HG02870 (cell line): Measurements from ENCODE around the gene FIZ1.
"Not testable (repeated sequence)": the region's sequence is repeated elsewhere in the genome, so short reads cannot be mapped to it uniquely, and the experiment has no call there.

ENCODE experiments used
- ATAC-seq: cut with Tn5 transposase; IDR thresholded peaks from one replicate; pipeline ENCODE4 v1.9.1; 2021; ENCODE audit warnings: mild to moderate bottlenecking, moderate library complexity; ENCODE audit not compliant: unreplicated experiment

FIZ1 gene

GRCh38 chr19:55596304-55596703, 3.0 kb downstream of the FIZ1 start:
- ATAC-seq: no peak

- ATAC-seq: no peak
These were observed 4.2 kb downstream of the FIZ1 start for GRCh38 chr19:55594996-55595545.

GRCh38 chr19:55593096-55593772, 6.1 kb downstream of the FIZ1 start:
- no peak for ATAC-seq

- no peak for ATAC-seq
These were observed 6.8 kb downstream of the FIZ1 start for GRCh38 chr19:55592391-55593090.

DNA sequence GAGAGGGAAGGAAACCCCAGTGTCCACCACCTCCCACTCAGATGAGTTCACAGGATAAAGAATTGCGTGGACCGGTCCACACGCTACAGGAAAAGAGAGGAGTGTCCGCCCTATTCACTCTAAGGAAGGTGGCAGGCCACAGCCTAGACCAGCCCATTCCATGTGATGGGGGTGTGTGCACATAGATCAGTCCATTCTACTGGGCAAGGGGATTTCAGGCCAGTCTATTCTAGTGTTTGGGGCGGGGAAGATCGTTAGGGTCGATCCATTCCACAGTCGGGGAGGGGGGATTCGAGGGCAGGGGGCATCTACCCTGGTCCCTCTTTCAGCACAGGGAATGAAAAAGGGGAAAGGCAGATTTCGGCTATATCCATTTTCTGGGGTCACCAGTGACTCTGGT, 7.8 kb downstream of the FIZ1 start:
- ATAC-seq: no peak

DNA sequence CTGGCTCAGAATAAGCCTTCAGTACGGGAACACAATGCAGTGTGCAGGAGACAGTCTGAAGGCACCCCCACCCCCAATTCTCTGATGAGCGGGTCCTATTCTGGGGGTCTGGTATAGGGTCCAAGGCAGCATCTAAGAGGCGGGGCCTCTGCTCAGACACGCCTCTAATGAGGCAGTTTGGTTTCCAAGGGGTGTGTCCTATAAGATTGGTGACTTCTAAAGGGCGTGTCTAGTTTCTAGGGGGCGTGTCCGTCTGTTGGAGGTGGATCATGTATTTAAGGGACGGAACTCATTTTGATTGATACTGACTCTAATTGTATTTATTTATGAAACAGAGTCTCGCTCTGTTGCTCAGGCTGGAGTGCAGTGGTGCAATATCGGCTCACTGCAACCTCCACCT, 8.7 kb downstream of the FIZ1 start:
- ATAC-seq: no peak

- ATAC-seq: no peak
These were observed 9.2 kb downstream of the FIZ1 start for GRCh38 chr19:55590109-55590508.

DNA sequence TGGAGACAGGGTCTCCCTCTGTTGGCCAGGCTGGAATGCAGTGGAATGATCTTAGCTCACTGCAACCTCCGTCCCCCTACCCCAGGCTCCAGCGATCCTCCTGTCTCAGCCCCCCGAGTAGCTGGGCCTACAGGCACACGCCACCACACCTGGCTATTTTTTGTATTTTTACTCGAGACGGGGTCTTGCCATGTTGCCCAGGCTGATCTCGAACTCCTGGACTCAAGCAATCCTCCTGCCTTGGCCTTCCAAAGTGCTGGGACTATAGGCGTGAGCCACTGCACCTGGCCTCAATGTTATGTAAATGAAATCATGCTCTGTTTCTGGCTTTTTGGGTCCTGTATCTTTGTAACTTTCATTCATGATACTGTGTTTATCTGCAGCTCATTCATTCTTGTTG, 10.6 kb downstream of the FIZ1 start:
- ATAC-seq: no peak

GRCh38 chr19:55586976-55587668, 12.2 kb downstream of the FIZ1 start:
- peak; percentile 78 for ATAC-seq

DNA sequence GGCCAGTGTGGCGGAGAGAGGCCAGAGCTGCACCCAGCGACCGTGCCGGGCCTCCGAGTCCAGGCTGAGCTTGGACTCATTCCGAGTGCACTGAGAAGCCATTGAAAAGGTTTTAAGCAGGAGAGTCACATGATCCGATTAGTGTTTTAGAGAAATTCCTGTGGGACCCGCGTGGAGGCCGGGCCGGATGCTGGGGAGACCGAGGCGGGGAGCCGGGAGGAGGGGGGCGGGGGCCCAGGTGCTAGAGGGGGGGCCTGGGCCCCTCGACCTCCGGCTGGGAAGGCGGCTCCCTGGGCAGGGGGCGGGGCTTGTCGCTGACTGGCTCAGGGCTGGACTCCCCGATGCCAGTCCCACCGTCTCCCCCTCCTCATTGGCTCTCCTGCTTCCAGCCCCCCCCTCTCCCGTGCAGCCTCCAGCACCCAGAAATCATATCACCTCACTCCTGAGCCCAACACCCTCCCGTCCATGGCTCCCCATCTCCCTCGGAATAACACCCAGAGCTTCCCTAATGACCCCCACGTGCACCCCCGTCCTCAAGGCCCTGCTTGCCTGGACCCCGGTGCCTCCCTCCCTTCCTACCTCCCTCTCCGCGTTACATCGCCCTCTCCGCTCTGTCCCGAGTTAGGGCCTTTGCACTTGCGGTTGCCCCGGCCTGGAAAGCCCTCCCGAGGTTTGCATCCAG, 13.5 kb downstream of the FIZ1 start:
- ATAC-seq: no peak

DNA sequence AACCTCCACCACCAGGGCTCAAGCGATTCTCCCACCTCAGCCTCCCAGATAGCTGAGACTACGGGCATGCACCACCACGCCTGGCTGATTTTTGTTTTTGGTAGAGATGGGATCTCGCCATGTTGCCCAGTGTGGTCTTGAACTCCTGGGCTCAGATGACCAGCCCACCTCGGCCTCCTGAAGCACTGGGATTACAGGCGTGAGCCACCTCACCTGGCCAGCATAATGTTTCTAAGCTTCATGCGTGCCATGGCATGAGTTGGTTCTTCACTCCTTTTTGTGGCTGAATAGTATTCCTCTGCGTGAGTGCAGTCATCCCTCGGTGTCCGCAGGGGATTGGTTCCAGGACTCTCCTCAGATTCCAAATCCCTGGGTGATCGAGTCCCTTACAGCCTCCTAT, 14.4 kb downstream of the FIZ1 start:
- ATAC-seq: no peak

DNA sequence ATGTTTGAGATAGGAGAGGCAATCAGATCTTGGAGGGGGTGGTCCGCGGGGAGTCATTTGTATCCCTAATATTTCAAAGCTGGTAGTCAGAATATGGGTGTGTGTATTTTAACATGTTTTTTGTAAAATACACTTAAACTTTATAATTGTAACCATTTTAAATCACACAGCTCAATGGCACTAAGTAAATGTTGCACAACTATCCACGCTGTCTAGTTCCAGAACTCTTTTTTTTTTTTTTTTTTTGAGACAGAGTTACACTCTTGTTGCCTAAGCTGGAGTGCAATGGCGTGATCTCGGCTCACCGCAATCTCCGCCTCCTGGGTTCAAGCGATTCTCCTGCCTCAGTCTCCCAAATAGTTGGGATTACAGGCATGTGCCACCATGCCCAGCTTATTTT, 15.4 kb downstream of the FIZ1 start:
- ATAC-seq: not testable (repeated sequence)

GRCh38 chr19:55582284-55582683, 17.0 kb downstream of the FIZ1 start:
- ATAC-seq: not testable (repeated sequence)

DNA sequence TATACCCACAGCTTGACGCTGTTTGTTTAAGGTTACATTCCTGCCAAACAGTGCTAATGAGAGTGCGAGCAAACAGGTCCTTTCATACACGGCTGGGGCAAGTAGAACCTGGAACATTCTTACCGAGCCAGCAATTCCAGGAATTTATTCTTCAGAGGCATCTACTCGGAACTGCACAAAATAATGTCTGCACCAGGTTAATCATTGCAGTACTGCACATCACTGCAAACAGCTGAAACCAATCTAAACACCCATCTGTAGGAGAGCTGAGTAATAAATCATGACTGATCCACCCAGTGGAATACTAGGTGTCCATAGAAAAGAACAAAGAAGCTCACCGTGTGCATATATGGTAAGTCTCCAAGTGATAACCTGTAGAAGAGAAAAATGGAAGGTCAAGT, 17.5 kb downstream of the FIZ1 start:
- no peak for ATAC-seq

- ATAC-seq: no peak
These were observed 18.0 kb downstream of the FIZ1 start for GRCh38 chr19:55581145-55581822.

- no peak for ATAC-seq
These were observed 18.6 kb downstream of the FIZ1 start, which contains the start of gene ZNF579 for GRCh38 chr19:55580628-55581144. Gene ZNF579 (minus strand): TSS chr19:55580848. CDS start chr19:55579639, 1,209 bp downstream.

DNA sequence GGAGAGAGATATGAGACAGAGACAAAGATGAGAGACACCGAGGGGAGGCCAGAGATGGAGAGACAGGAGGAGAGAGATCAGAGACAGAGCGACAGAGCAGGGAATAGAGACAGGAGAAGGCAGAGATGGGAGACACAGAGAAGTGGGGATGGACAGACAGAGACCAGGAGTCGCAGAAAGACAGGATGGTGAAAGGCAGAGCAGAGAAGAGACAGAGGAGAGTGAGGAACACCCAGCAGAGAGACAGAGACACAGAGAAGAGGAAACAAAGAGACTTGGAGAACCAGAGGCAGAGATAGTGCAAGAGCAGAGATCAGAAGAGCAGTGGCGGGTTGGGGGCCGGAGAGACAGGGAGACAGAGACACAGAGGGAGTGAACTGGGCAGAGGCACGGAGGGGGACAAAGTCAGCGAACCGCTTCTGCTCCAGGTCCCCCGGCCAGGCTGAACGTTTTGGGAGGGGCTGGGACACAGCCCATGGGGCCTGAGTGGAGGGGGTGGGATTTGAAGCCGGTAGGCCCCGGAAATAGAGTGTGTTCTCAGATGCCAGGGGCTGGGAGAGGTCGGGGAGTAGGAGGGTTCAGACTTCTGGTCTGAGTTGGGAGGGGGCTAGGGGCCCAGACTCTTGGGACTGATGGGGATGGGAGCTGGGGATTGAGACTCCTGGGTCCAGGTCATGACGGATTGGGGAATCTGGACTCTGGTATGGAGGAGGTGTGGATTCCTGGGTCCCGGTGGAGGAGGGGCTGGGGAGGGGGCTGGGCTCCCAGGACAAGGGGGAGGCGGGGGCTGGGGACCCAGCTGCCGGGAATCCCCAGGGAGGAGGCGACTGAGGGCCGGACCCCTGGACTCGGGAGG, 19.3 kb downstream of the FIZ1 start:
- ATAC-seq: no peak

DNA sequence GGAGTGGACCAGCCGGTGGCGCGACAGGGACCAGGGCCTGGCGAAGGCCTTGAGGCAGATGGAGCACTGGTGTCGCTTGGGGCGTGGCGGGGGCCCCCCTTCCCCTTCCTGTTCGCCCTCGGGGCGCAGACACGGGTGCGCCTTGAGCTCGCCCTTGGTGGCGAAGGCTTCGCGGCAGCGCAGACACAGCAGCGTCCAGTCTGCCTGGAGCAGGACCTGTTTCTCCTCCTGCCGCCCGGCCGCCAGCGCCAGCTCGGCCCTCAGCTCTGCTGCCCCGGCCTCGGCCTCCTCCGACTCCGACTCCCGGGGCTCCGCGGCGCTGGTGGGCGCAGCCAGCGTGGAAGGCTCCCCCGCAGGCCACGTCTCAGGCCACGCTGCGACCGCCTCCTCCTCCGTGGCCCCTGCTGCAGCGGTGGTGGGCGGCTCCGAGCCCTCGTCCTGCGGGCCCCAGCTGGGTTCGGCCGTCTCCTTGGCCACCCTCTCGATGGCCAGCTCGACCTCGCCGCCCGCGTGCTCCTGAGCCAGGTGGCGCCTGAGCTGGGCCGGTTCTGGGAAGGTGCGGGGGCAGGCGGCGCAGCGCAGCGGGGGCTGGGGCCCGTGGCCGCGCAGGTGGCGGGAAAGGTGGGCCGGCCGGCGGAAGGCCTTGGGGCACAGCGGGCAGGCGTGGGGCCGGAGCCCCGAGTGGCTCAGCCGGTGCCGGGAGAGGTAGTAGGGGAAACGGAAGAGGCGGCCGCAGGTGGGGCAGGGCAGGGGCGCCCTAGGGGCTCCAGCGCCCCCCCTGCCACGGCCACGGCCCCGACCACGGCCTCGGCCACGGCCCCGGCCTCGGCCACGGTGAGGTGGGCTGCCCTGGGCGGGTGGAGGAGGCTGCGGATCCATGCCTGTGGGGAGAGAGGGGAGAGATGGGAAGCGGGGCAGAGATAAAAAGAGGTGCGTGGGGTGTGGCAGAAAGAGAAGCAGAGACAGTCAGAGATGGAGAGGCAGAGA, 20.3 kb downstream of the FIZ1 start:
- no peak for ATAC-seq
